ENCODE data around the gene HYAL3.

The HYAL3 gene

DNA sequence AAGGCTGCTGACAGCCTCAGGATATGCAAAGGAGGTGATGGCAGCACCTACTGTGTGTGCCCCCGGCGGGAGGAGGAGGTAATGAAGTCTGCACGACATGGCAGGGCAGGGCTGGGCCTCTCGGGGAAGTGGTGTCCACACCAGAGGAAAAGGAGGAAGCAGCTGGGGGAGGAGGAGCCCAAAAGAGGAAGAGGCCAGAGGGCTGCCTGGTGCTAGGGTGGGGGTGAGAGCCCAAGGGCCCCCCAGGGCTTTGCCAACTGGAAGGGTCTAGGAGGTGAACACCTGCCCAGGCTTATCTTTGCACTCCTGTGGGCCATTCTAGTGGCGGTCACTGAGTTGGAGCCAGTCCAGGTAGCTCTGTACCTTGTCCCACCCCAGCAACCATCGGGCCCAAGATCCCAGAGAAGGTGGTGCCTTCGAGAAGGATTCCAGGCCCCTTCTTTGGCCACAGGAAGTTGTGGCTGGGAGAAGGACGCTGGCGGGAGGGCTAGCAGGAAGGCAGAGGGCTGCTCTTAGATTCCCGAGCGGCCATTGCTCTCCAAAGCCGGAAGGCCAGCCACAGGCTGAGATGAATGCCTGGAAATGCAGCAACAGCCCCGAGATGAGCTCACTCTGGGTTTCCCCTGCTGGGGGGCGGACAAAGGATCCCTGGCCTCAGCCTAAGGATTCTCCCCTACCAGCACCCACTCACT is 56.2 kb downstream of the HYAL3 start:
- Histone ChIP-seq H3K4me1 (ENCODE audit: control insufficient read depth, insufficient read depth, low read length, unreplicated experiment) (peaks cover 85% of the 10 kb centered on the region), H3K27ac (ENCODE audit: low read depth, low read length) (peak overlapping the region; percentile 79), H3K36me3 (ENCODE audit: insufficient read depth, low read length) (peaks cover 3% of the 10 kb centered on the region; the same call in 1 of the 2 replicates), H3K4me3 (ENCODE audit: low read depth, low read length) (peak overlapping the region; percentile 13; the same call in 1 of the 2 replicates), H3K27me3 (ENCODE audit: insufficient read depth, low read length) (no peaks in the 10 kb centered on the region), H3K79me2 (ENCODE audit: control insufficient read depth, insufficient read depth, low read length, unreplicated experiment) (peaks cover 90% of the 10 kb centered on the region), H2AFZ (ENCODE audit: low read length, unreplicated experiment) (no peak overlapping the region)
